Adipose tissue (tissue), 3 donors: Measurements from ENCODE around the gene UBE2L3. TPM values are rescaled to one million over a fixed set of nuclear protein-coding genes. Genes with fewer than 3 reads are reported as not detected.
"Not testable (repeated sequence)": the region's sequence is repeated elsewhere in the genome, so short reads cannot be mapped to it uniquely, and the experiment has no call there.

Experiments
- H3K27ac ChIP-seq: one replicate; pipeline ENCODE4 v1.5.1; 2013; ENCODE audit warnings: low read depth, low read length
- WGBS, 3 donors: extraction: QIAGEN DNeasy Blood & Tissue Kit; methylation state at CpG; one replicate each; pipeline ENCODE4 v1.1.7; 2013; 5-methylcytosine and 5-hydroxymethylcytosine counted together
- polyA plus RNA-seq, 3 donors: library from polyadenylated mRNA; stranded (reverse); fragments of 200-250 nt; gene quantifications; one replicate each; pipeline ENCODE4 v1.2.3, GENCODE V29; 2013
- donor health status: healthy with polysubstance abuse.
- donor health status: Bipolar disorder and iron deficiency.
- donor health status: healthy.

Gene UBE2L3
- polyA plus RNA-seq, 3 donors = 21.4 to 56.3 (median 47.6) TPM

- WGBS, 3 donors = 66 to 81% (median 76%) methylated on average over 5 of the region's 5 CpGs
- H3K27ac ChIP-seq = no peak overlapping the region
Observed at GRCh38 chr22:21594865-21595452, 27.4 kb downstream of the UBE2L3 start.

DNA sequence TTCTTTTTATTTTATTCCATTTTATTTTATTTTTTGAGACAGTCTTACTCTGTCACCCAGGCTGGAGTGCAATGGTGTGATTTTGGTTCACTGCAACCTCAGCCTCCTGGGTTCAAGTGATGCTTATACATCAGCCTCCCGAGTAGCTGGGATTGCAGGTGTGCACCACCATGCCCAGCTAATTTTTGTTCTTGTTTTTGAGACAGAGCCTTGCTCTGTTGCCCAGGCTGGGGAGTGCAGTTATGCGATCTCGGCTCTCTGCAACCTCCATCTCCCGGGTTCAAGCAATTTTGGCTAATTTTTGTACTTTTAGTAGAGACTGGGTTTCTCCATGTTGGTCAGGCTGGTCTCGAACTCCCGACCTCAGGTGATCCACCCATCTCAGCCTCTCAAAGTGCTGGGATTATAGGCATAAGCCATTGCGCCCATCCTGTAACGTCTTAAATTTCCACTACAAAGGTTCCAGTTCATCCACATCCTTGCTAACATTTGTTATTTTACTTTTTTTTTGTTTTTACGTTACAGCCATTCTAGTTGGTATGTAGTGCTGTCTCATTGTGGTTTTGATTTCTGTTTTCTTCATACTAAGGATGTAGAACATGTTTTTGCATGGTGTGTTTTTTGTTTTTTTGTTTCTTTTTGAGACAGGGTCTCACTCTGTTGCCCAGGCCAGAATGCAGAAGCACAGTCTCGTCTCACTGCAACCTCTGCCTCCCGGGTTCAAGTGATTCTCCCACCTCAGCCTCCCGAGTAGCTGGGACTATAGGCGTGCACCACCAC is 29.0 kb downstream of the UBE2L3 start:
- not testable (repeated sequence) for H3K27ac ChIP-seq
- 90 to 97% (median 91%) methylated on average over 13 of the region's 13 CpGs for WGBS, 3 donors

DNA sequence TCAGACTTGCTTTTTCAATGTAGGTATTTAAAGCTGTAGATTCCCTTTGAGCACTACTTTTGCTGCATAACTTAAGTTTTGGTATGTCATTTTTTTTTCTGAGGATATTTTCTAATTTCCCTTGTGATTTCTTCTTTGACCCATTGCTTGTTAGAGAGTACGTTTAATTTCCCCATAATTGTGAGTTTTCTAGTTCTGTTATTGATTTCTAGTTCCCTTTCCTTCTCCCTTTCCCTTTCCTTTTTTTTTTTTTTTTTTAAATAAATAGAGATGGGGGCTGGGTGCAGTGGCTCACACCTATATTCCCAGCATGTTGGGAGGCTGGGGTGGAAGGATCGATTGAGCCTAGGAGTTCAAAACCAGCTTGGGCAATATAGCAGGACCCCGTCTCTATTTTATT is 30.8 kb downstream of the UBE2L3 start:
- H3K27ac ChIP-seq = no peak overlapping the region
- WGBS, 3 donors = 75 to 79% (median 78%) methylated on average over 3 of the region's 3 CpGs

GRCh38 chr22:21599053-21599893 is 31.8 kb downstream of the UBE2L3 start:
- 77 to 85% (median 84%) methylated on average over 6 of the region's 6 CpGs for WGBS, 3 donors

GRCh38 chr22:21602579-21602978 is 35.1 kb downstream of the UBE2L3 start:
- H3K27ac ChIP-seq = no peak overlapping the region
- 92 to 94% (median 92%) methylated on average over 6 of the region's 6 CpGs for WGBS, 3 donors

More at GRCh38 chr22:21599053-21599893, 31.8 kb downstream of the UBE2L3 start:
- no peak overlapping the region for H3K27ac ChIP-seq

DNA sequence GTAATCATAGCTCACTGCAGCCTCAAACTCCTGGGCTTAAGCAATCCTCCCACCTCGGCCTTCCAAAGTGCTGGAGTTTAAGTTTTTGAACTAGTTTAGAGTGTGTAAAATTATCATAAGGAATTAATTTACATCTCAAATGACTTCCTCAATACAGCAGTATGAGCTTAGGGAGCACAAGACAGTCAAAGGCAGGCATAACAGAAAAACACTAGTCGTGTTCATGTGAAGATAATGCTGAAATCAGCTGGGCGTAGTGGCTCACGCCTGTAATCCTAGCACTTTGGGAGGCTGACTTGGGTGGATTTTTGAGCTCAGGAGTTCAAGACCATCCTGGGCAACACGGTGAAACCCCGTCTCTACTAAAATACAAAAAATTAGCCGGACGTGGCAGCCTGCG is 36.5 kb downstream of the UBE2L3 start:
- H3K27ac ChIP-seq = no peak overlapping the region
- 83 to 87% (median 86%) methylated on average over 9 of the region's 9 CpGs for WGBS, 3 donors

DNA sequence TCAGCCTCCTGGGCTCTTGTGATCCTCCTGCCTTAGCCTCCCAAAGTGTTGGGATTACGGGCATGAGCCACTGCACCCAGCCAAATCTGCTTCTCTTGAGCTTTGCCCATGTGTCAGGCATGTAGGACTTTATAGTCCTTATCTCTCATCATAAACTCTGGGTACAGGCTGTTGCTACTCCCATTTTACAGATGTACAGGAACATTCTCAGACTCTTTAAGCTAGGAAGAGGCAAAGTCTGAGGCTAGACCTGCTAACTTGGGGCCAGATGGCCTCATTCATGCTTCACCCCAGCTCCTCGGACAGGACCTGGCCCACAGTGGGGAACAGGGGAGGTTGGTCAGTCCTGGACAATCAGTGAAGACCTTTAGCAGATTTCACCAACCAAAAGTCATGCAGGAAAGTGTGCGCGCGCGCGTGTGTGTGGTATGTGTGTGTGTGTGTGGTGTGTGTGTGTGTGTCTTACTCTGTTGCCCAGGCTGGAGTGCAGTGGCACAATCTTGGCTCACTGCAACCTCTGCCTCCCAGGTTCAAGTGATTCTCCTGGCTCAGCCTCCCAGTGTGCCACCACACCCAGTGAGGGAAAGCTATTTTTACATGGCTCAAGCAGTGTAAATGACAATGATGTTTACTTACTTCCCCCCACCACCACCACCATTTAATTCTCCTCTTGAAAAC is 38.5 kb downstream of the UBE2L3 start:
- WGBS, 3 donors = 97 to 98% (median 98%) methylated on average over 7 of the region's 7 CpGs
- H3K27ac ChIP-seq = no peak overlapping the region

DNA sequence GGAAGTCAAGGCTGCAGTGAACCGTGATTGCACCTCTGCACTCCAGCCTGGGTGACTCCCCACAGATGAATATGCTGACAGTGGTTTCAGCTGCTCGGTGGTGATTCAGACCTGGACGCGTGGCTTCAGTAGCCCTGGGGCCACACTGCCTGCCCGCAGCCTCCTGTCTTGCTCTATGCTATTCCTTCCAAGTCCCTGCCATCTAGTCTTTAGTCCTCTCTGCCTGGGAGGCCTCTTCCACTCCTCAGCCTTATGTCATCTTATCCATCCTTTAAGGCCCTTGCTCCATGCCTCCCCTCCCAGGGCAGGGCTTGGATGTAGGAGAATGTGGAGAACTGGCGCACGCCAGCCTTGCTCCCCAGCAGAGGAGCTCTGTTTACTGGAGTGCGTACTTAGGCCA is 39.3 kb downstream of the UBE2L3 start:
- H3K27ac ChIP-seq = no peak overlapping the region
- WGBS, 3 donors = 95 to 98% (median 96%) methylated on average over 8 of the region's 8 CpGs

DNA sequence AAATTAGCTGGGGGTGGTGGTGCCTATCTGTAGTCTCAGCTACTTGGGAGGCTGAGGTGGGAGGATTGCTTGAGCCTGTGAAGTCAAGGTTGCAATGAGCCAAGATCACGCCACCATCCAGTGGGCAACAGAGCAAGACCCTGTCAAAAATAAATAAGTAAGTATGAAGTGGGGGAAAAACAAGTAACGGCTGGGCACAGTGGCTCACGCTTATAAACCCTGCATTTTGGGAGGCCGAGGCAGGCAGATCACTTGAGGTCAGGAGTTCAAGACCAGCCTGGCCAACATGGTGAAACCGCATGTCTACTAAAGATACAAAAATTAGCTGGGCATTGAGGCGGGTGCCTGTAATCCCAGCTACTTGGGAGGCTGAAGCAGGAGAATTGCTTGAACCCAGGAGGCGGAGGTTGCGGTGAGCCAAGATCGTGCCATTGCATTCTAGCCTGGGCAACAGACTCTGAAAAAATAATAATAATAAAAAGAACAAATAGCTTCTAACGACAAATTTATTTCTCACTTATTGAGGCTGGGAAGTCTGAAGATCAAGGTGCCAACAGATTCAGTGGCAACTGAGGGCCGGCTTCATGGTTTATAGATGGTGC is 42.1 kb downstream of the UBE2L3 start:
- not testable (repeated sequence) for H3K27ac ChIP-seq
- WGBS, 3 donors = 97 to 98% (median 97%) methylated on average over 11 of the region's 11 CpGs

GRCh38 chr22:21611210-21611977 is 43.9 kb downstream of the UBE2L3 start:
- H3K27ac ChIP-seq = no peak overlapping the region
- 86 to 91% (median 87%) methylated on average over 4 of the region's 4 CpGs for WGBS, 3 donors

GRCh38 chr22:21612858-21613257 is 45.3 kb downstream of the UBE2L3 start:
- no peak overlapping the region for H3K27ac ChIP-seq

DNA sequence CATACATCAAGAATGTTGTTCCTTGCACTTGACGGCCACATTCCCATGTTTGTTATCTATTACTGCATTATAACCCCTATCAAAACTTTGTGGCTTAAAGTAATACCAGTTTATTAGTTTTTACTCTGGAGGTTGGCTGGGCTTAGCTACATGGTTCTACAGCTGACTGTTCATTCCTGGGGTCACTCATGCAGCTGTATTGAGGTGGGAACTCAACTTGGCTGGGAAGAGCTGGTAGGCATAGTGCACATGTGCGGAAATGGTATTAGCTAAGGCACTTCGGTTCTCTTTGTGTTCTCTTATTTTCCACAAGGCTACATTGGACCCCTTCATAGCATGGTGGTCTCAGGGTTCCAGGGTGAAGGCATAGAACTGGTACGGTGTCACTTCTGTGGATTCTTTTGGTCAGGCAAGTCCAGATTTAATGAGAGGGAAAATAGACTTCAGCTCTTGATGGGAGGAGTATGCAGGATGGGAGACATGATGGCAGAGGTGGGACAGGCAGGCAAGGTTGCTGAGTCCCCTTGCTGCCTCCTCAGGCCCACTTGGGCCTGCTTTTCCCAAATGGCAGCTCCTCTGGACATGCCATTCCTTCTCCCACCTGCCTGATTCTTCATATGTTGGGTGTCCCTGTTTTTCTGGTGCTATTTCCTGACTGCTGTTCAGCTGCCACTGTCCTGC is 46.2 kb downstream of the UBE2L3 start:
- WGBS, 3 donors = 70 to 94% (median 92%) methylated on average over 4 of the region's 4 CpGs
- H3K27ac ChIP-seq = no peak overlapping the region

More at GRCh38 chr22:21612858-21613257, 45.3 kb downstream of the UBE2L3 start:
- WGBS, 3 donors = 87 to 92% (median 88%) methylated on average over 7 of the region's 7 CpGs

DNA sequence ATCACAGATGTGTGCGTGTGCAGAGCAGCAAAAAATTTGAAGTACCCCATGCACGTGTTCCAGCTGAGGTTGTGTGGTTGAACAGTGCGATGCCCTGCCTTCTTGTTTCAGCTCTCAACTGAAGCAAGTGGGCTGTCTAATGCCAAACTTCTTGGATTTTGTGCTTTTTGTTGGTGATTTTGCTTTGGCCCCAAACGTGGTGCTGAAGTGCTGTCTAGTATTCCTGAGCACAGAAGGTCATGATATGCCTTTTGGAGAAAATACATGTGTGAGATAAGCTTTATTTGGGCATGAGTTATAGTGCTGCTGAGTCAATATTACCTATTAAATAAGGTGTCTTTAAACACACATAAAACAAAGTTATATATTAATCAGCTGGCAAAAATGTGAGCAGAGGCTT is 48.2 kb downstream of the UBE2L3 start:
- WGBS, 3 donors = 47 to 85% (median 79%) methylated on average over 4 of the region's 4 CpGs
- H3K27ac ChIP-seq = no peak overlapping the region

- H3K27ac ChIP-seq = not testable (repeated sequence)
- 95 to 98% (median 96%) methylated on average over 6 of the region's 6 CpGs for WGBS, 3 donors
Observed at GRCh38 chr22:21617337-21617736, 49.8 kb downstream of the UBE2L3 start.

- 75 to 95% (median 93%) methylated on average over 3 of the region's 3 CpGs for WGBS, 3 donors
- no peak overlapping the region for H3K27ac ChIP-seq
Observed at GRCh38 chr22:21621025-21621424, 53.5 kb downstream of the UBE2L3 start.

GRCh38 chr22:21622011-21622918 is 54.8 kb downstream of the UBE2L3 start:
- no peak overlapping the region for H3K27ac ChIP-seq
- WGBS, 3 donors = 50 to 76% (median 59%) methylated on average over 17 of the region's 17 CpGs
